ENCODE measurements around the gene GRIN3B.
"Not testable (repeated sequence)": the region's sequence is repeated elsewhere in the genome, so short reads cannot be mapped to it uniquely, and the experiment has no call there.

Gene GRIN3B

GRCh38 chr19:1000095-1000494 is at the start of gene GRIN3B:
TSS of gene GRIN3B (plus strand) at chr19:1000419. CDS start at chr19:1000438, 19 bp downstream.
- DNase-seq (ENCODE audit: low read depth) = peak; percentile 31

- DNase-seq (ENCODE audit: low read depth) = no peak
Measured at GRCh38 chr19:952049-952679, 48.1 kb upstream of the GRIN3B start.

- no peak for DNase-seq (ENCODE audit: low read depth)
Measured at GRCh38 chr19:952680-953444, 47.4 kb upstream of the GRIN3B start.

- no peak for DNase-seq (ENCODE audit: low read depth)
Measured at GRCh38 chr19:953445-954271, 46.6 kb upstream of the GRIN3B start.

GRCh38 chr19:954272-954671 is 45.9 kb upstream of the GRIN3B start:
- DNase-seq (ENCODE audit: low read depth) = no peak

- no peak for DNase-seq (ENCODE audit: low read depth)
Measured at GRCh38 chr19:954672-955494, 45.3 kb upstream of the GRIN3B start.

GRCh38 chr19:955803-956765 is 44.1 kb upstream of the GRIN3B start:
- DNase-seq (ENCODE audit: low read depth) = no peak

- no peak for DNase-seq (ENCODE audit: low read depth)
Measured at GRCh38 chr19:956766-957440, 43.3 kb upstream of the GRIN3B start.

- DNase-seq (ENCODE audit: low read depth) = not testable (repeated sequence)
Measured at GRCh38 chr19:957578-957977, 42.6 kb upstream of the GRIN3B start.

- no peak for DNase-seq (ENCODE audit: low read depth)
Measured at GRCh38 chr19:958967-959855, 41.0 kb upstream of the GRIN3B start.

GRCh38 chr19:960020-960419 is 40.2 kb upstream of the GRIN3B start:
- DNase-seq (ENCODE audit: low read depth) = no peak

GRCh38 chr19:960601-960938 is 39.6 kb upstream of the GRIN3B start:
- no peak for DNase-seq (ENCODE audit: low read depth)

GRCh38 chr19:961866-962620 is 38.2 kb upstream of the GRIN3B start:
- no peak for DNase-seq (ENCODE audit: low read depth)

GRCh38 chr19:962683-963400 is 37.4 kb upstream of the GRIN3B start:
- DNase-seq (ENCODE audit: low read depth) = no peak

GRCh38 chr19:963486-963951 is 36.7 kb upstream of the GRIN3B start:
- DNase-seq (ENCODE audit: low read depth) = no peak

- no peak for DNase-seq (ENCODE audit: low read depth)
Measured at GRCh38 chr19:964116-964520, 36.1 kb upstream of the GRIN3B start.
